SK-N-SH treated with all-trans-retinoic acid at 6 μM for 48 hours (cell line): ENCODE results near the gene GIPC1.

Source experiments
- ATAC-seq: fragments of 200-7000 bp; cut with Tn5 transposase; 3 replicates; pipeline ENCODE4 v1.9.1; 2020; ENCODE audit warnings: mild to moderate bottlenecking, moderate library complexity
- ARNTL ChIP-seq: fragments of 450-650 bp; formaldehyde crosslinking; IDR thresholded peaks from 2 replicates; pipeline ENCODE4 v1.5.0; 2020; ENCODE audit warnings: low read depth, mild to moderate bottlenecking, moderate library complexity, borderline replicate concordance
- BACH2 ChIP-seq: fragments of 250-450 bp; sonication (Bioruptor Pico); IDR thresholded peaks from 2 replicates; pipeline ENCODE4 v1.9.0; 2021; ENCODE audit warnings: mild to moderate bottlenecking, borderline replicate concordance
- CREB5 ChIP-seq: fragments of 250-450 bp; sonication (Bioruptor Pico); IDR thresholded peaks from 2 replicates; pipeline ENCODE4 v1.5.1; 2020; ENCODE audit warnings: low read depth, mild to moderate bottlenecking, moderate library complexity
- ESRRG ChIP-seq: fragments of 250-450 bp; sonication (Bioruptor Pico); IDR thresholded peaks from 2 replicates; pipeline ENCODE4 v1.6.1; 2021; ENCODE audit warnings: mild to moderate bottlenecking
- GLIS3 ChIP-seq: fragments of 250-450 bp; sonication (Bioruptor Pico); IDR thresholded peaks from 2 replicates; pipeline ENCODE4 v1.5.0; 2020; ENCODE audit warnings: mild to moderate bottlenecking, moderate library complexity
- ISL1 ChIP-seq: fragments of 250-450 bp; sonication (Bioruptor Pico); IDR thresholded peaks from 2 replicates; pipeline ENCODE4 v2.1.2; 2022; ENCODE audit warnings: mild to moderate bottlenecking, moderate library complexity
- OSR1 ChIP-seq: fragments of 250-450 bp; sonication (Bioruptor Pico); IDR thresholded peaks from 2 replicates; pipeline ENCODE4 v1.8.0; 2022; ENCODE audit warnings: moderate library complexity, mild to moderate bottlenecking, inconsistent platforms
- PPARA ChIP-seq: fragments of 250-450 bp; sonication (Bioruptor Pico); IDR thresholded peaks from 2 replicates; pipeline ENCODE4 v1.5.0; 2020; ENCODE audit warnings: mild to moderate bottlenecking, borderline replicate concordance
- RARB ChIP-seq: fragments of 250-450 bp; sonication (Bioruptor Pico); IDR thresholded peaks from 2 replicates; pipeline ENCODE4 v1.8.0; 2021; ENCODE audit warnings: mild to moderate bottlenecking, moderate library complexity
- SNAI2 ChIP-seq: fragments of 250-450 bp; sonication (Bioruptor Pico); IDR thresholded peaks from 2 replicates; pipeline ENCODE4 v1.5.0; 2020; ENCODE audit warnings: mild to moderate bottlenecking, moderate library complexity
- TCF4 ChIP-seq: fragments of 250-450 bp; sonication (Bioruptor Pico); IDR thresholded peaks from 2 replicates; pipeline ENCODE4 v1.8.0; 2021; ENCODE audit warnings: mild to moderate bottlenecking, moderate library complexity, borderline replicate concordance
- TOX ChIP-seq: fragments of 250-450 bp; sonication (Bioruptor Pico); IDR thresholded peaks from 2 replicates; pipeline ENCODE4 v1.8.0; 2021; ENCODE audit warnings: mild to moderate bottlenecking, moderate library complexity, borderline replicate concordance
- TSHZ2 ChIP-seq: fragments of 250-450 bp; sonication (Bioruptor Pico); IDR thresholded peaks from 2 replicates; pipeline ENCODE4 v1.5.0; 2020; ENCODE audit warnings: mild to moderate bottlenecking, moderate library complexity
- ZC3H10 ChIP-seq: fragments of 250-450 bp; sonication (Bioruptor Pico); IDR thresholded peaks from 2 replicates; pipeline ENCODE4 v1.5.1; 2021; ENCODE audit warnings: mild to moderate bottlenecking, moderate library complexity
- ZFP30 ChIP-seq: fragments of 450-650 bp; formaldehyde crosslinking; IDR thresholded peaks from 2 replicates; pipeline ENCODE4 v1.5.0; 2022; ENCODE audit warnings: mild to moderate bottlenecking, moderate library complexity
- ZNF565 ChIP-seq: fragments of 450-650 bp; formaldehyde crosslinking; conservative IDR thresholded peaks from 2 replicates; pipeline ENCODE4 v1.5.0; 2020; ENCODE audit warnings: low read depth, mild to moderate bottlenecking, moderate library complexity
- ZNF70 ChIP-seq: fragments of 450-650 bp; formaldehyde crosslinking; IDR thresholded peaks from 2 replicates; pipeline ENCODE4 v1.5.0; 2020; ENCODE audit warnings: mild to moderate bottlenecking, moderate library complexity
- TF ChIP-seq, protein P1 (sequence below): fragments of 250-450 bp; sonication (Bioruptor Pico); IDR thresholded peaks from 2 replicates; pipeline ENCODE4 v1.5.1; 2021; ENCODE audit warnings: mild to moderate bottlenecking, moderate library complexity
- TF ChIP-seq, protein P2 (sequence below): fragments of 250-450 bp; sonication (Bioruptor Pico); IDR thresholded peaks from 2 replicates; pipeline ENCODE4 v1.8.0; 2020; ENCODE audit warnings: mild to moderate bottlenecking, moderate library complexity, borderline replicate concordance
- TF ChIP-seq, protein P3 (sequence below): fragments of 250-450 bp; sonication (Bioruptor Pico); IDR thresholded peaks from 2 replicates; pipeline ENCODE4 v1.8.0; 2021; ENCODE audit warnings: low read depth, mild to moderate bottlenecking, moderate library complexity, borderline replicate concordance

The GIPC1 gene

GRCh38 chr19:14428882-14429416 lies 67.0 kb downstream of the GIPC1 start:
- no peak for TF ChIP-seq ISL1 (CRISPR knock-in tag)
- no peak for TF ChIP-seq TOX (CRISPR knock-in tag)
- TF ChIP-seq, protein P1, sequence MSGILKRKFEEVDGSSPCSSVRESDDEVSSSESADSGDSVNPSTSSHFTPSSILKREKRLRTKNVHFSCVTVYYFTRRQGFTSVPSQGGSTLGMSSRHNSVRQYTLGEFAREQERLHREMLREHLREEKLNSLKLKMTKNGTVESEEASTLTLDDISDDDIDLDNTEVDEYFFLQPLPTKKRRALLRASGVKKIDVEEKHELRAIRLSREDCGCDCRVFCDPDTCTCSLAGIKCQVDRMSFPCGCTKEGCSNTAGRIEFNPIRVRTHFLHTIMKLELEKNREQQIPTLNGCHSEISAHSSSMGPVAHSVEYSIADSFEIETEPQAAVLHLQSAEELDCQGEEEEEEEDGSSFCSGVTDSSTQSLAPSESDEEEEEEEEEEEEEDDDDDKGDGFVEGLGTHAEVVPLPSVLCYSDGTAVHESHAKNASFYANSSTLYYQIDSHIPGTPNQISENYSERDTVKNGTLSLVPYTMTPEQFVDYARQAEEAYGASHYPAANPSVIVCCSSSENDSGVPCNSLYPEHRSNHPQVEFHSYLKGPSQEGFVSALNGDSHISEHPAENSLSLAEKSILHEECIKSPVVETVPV (CRISPR knock-in tag), result no peak
- no peak for TF ChIP-seq ZFP30 (CRISPR knock-in tag)
- no peak for TF ChIP-seq ZNF70 (CRISPR knock-in tag)
- TF ChIP-seq TSHZ2, result no peak
- TF ChIP-seq GLIS3, result no peak
- TF ChIP-seq TCF4, result no peak
- no peak for TF ChIP-seq ESRRG (CRISPR knock-in tag)
- TF ChIP-seq PPARA, result no peak
- no peak for TF ChIP-seq SNAI2
- TF ChIP-seq ZC3H10, result no peak
- TF ChIP-seq BACH2 (CRISPR knock-in tag), result no peak
- no peak for TF ChIP-seq ZNF565
- TF ChIP-seq RARB (CRISPR knock-in tag), result no peak
- no peak for TF ChIP-seq CREB5
- TF ChIP-seq, protein P2, sequence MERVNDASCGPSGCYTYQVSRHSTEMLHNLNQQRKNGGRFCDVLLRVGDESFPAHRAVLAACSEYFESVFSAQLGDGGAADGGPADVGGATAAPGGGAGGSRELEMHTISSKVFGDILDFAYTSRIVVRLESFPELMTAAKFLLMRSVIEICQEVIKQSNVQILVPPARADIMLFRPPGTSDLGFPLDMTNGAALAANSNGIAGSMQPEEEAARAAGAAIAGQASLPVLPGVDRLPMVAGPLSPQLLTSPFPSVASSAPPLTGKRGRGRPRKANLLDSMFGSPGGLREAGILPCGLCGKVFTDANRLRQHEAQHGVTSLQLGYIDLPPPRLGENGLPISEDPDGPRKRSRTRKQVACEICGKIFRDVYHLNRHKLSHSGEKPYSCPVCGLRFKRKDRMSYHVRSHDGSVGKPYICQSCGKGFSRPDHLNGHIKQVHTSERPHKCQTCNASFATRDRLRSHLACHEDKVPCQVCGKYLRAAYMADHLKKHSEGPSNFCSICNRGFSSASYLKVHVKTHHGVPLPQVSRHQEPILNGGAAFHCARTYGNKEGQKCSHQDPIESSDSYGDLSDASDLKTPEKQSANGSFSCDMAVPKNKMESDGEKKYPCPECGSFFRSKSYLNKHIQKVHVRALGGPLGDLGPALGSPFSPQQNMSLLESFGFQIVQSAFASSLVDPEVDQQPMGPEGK, result no peak
- no peak for TF ChIP-seq OSR1 (CRISPR knock-in tag)
- TF ChIP-seq ARNTL, result no peak
- TF ChIP-seq, protein P3, sequence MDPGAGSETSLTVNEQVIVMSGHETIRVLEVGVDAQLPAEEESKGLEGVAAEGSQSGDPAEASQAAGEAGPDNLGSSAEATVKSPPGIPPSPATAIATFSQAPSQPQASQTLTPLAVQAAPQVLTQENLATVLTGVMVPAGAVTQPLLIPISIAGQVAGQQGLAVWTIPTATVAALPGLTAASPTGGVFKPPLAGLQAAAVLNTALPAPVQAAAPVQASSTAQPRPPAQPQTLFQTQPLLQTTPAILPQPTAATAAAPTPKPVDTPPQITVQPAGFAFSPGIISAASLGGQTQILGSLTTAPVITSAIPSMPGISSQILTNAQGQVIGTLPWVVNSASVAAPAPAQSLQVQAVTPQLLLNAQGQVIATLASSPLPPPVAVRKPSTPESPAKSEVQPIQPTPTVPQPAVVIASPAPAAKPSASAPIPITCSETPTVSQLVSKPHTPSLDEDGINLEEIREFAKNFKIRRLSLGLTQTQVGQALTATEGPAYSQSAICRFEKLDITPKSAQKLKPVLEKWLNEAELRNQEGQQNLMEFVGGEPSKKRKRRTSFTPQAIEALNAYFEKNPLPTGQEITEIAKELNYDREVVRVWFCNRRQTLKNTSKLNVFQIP (CRISPR knock-in tag), result no peak
- ATAC-seq, result no peak
